HEK293 (cell line): ENCODE results near the gene WFDC13.

Experiments
- CTCF ChIA-PET: fragments of 350-600 bp; formaldehyde crosslinking; extraction: SDS; loops from one replicate; lab custom pipeline; 2021; ENCODE audit warnings: antibody characterized with exemption; lab: Yijun Ruan, JAX
- POLR2A ChIA-PET: fragments of 300-600 bp; formaldehyde crosslinking; extraction: SDS; loops from one replicate; lab custom pipeline; 2020; ENCODE audit warnings: antibody characterized with exemption, inconsistent platforms; lab: Yijun Ruan, JAX
- H3K27ac ChIP-seq: fragments of 200-500 bp; sonication (Bioruptor generic); 2 replicates; pipeline ENCODE4 v1.5.1; 2014; ENCODE audit warnings: low read depth, low read length, control low read depth, inconsistent platforms; ENCODE audit errors: extremely low read depth
- H3K36me3 ChIP-seq, 2 experiments: fragments of 200-500 bp in 1 of 2; sonication (Bioruptor generic) in 1 of 2; 1 replicate in 1 of 2; 2 replicates in 1 of 2; pipeline ENCODE4 v1.5.1; 2014 to 2017; ENCODE audit warnings: inconsistent platforms in 2 of 2, low read length in 2 of 2; ENCODE audit not compliant: control insufficient read depth in 2 of 2, insufficient read depth in 1 of 2
- H3K4me1 ChIP-seq: fragments of 200-500 bp; sonication (Bioruptor generic); 2 replicates; pipeline ENCODE4 v1.5.1; 2014; ENCODE audit warnings: mild to moderate bottlenecking, low read length, inconsistent platforms; ENCODE audit not compliant: control insufficient read depth, insufficient read depth
- H3K4me3 ChIP-seq: 2 replicates; pipeline ENCODE4 v1.5.1; 2011; ENCODE audit warnings: low read depth, mild to moderate bottlenecking, control low read depth, low read length, moderate library complexity
- H3K9me3 ChIP-seq: fragments of 200-500 bp; sonication (Bioruptor generic); 2 replicates; pipeline ENCODE4 v1.5.1; 2014; ENCODE audit warnings: low read depth, low read length, inconsistent platforms; ENCODE audit not compliant: control insufficient read depth, insufficient read depth
- MYNN ChIP-seq: fragments of 450-650 bp; formaldehyde crosslinking; IDR thresholded peaks from 2 replicates; pipeline ENCODE4 v1.5.1; 2016; ENCODE audit warnings: missing biosample characterization, missing genetic modification characterization, borderline replicate concordance
- ZBTB20 ChIP-seq: fragments of 450-650 bp; formaldehyde crosslinking; IDR thresholded peaks from 2 replicates; pipeline ENCODE4 v1.5.1; 2016; ENCODE audit warnings: missing biosample characterization, missing genetic modification characterization
- ZBTB48 ChIP-seq: fragments of 450-650 bp; formaldehyde crosslinking; IDR thresholded peaks from 2 replicates; pipeline ENCODE4 v1.5.1; 2016; ENCODE audit warnings: missing biosample characterization, missing genetic modification characterization
- ZFP3 ChIP-seq: fragments of 450-650 bp; formaldehyde crosslinking; IDR thresholded peaks from 2 replicates; pipeline ENCODE4 v1.5.1; 2016; ENCODE audit warnings: low read depth, missing biosample characterization, missing genetic modification characterization
- ZFP41 ChIP-seq: fragments of 450-650 bp; formaldehyde crosslinking; IDR thresholded peaks from 2 replicates; pipeline ENCODE4 v1.5.1; 2016; ENCODE audit warnings: missing biosample characterization, missing genetic modification characterization, borderline replicate concordance
- ZNF146 ChIP-seq: fragments of 450-650 bp; formaldehyde crosslinking; IDR thresholded peaks from 2 replicates; pipeline ENCODE4 v1.5.1; 2016; ENCODE audit warnings: missing biosample characterization, missing genetic modification characterization
- ZNF157 ChIP-seq: fragments of 450-650 bp; formaldehyde crosslinking; IDR thresholded peaks from 2 replicates; pipeline ENCODE4 v1.5.1; 2016; ENCODE audit warnings: missing biosample characterization, missing genetic modification characterization
- ZNF214 ChIP-seq: fragments of 450-650 bp; formaldehyde crosslinking; IDR thresholded peaks from 2 replicates; pipeline ENCODE4 v1.5.1; 2017; ENCODE audit warnings: missing biosample characterization, mild to moderate bottlenecking, missing genetic modification characterization, borderline replicate concordance
- ZNF23 ChIP-seq: fragments of 450-650 bp; formaldehyde crosslinking; IDR thresholded peaks from 2 replicates; pipeline ENCODE4 v1.5.1; 2016; ENCODE audit warnings: missing biosample characterization, missing genetic modification characterization, borderline replicate concordance
- ZNF335 ChIP-seq: fragments of 450-650 bp; formaldehyde crosslinking; conservative IDR thresholded peaks from 2 replicates; pipeline ENCODE4 v1.5.1; 2016; ENCODE audit warnings: missing biosample characterization, missing genetic modification characterization
- ZNF341 ChIP-seq: fragments of 450-650 bp; formaldehyde crosslinking; IDR thresholded peaks from 2 replicates; pipeline ENCODE4; 2016; ENCODE audit warnings: low read depth, missing biosample characterization, missing genetic modification characterization
- ZNF404 ChIP-seq: fragments of 450-650 bp; formaldehyde crosslinking; IDR thresholded peaks from 2 replicates; pipeline ENCODE4 v1.5.1; 2017; ENCODE audit warnings: missing biosample characterization, missing genetic modification characterization
- ZNF501 ChIP-seq: fragments of 450-650 bp; formaldehyde crosslinking; IDR thresholded peaks from 2 replicates; pipeline ENCODE4 v1.5.1; 2016; ENCODE audit warnings: missing biosample characterization, missing genetic modification characterization
- ZNF521 ChIP-seq: fragments of 450-650 bp; formaldehyde crosslinking; IDR thresholded peaks from 2 replicates; pipeline ENCODE4 v1.5.1; 2017; ENCODE audit warnings: missing biosample characterization, mild to moderate bottlenecking, missing genetic modification characterization
- ZNF544 ChIP-seq: fragments of 450-650 bp; formaldehyde crosslinking; IDR thresholded peaks from 2 replicates; pipeline ENCODE4 v1.5.0; 2017; ENCODE audit warnings: missing biosample characterization, missing genetic modification characterization
- ZNF555 ChIP-seq: fragments of 450-650 bp; formaldehyde crosslinking; conservative IDR thresholded peaks from 2 replicates; pipeline ENCODE4 v1.5.1; 2017; ENCODE audit warnings: missing biosample characterization, mild to moderate bottlenecking, missing genetic modification characterization, inconsistent platforms
- ZNF600 ChIP-seq: fragments of 450-650 bp; formaldehyde crosslinking; IDR thresholded peaks from 2 replicates; pipeline ENCODE4 v1.5.1; 2016; ENCODE audit warnings: missing biosample characterization, missing genetic modification characterization
- ZSCAN18 ChIP-seq: fragments of 450-650 bp; formaldehyde crosslinking; IDR thresholded peaks from 2 replicates; pipeline ENCODE4 v1.5.1; 2016; ENCODE audit warnings: missing biosample characterization, missing genetic modification characterization
- ZXDB ChIP-seq: fragments of 450-650 bp; formaldehyde crosslinking; IDR thresholded peaks from 2 replicates; pipeline ENCODE4 v1.5.1; 2016; ENCODE audit warnings: missing biosample characterization, missing genetic modification characterization
- TF ChIP-seq, protein P1 (sequence below): fragments of 450-650 bp; formaldehyde crosslinking; IDR thresholded peaks from 2 replicates; pipeline ENCODE4 v1.5.1; 2016; ENCODE audit warnings: missing biosample characterization, missing genetic modification characterization
- TF ChIP-seq, protein P2 (sequence below): fragments of 450-650 bp; formaldehyde crosslinking; IDR thresholded peaks from 2 replicates; pipeline ENCODE4 v1.5.1; 2016; ENCODE audit warnings: missing biosample characterization, missing genetic modification characterization

WFDC13 gene

DNA sequence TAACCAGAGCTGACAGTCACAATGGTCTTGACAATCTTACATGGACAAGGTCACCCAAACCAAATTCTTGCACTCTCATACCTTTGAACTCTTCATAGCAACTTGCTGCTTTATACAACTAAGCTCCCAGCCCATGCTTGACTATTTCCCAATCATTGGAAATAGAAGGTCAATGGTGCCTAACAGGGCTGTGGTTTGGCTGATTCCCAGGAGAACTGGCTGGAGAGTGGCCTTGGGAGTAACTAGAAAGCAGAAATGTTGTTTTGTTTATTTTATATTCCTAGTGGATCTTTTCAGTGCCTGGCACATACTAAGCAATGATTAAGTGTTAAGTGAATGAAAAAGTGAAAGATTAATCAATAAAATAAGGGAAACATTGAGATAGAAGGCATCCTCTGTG, 23.3 kb downstream of the WFDC13 start:
- POLR2A ChIA-PET: no interaction called here

DNA sequence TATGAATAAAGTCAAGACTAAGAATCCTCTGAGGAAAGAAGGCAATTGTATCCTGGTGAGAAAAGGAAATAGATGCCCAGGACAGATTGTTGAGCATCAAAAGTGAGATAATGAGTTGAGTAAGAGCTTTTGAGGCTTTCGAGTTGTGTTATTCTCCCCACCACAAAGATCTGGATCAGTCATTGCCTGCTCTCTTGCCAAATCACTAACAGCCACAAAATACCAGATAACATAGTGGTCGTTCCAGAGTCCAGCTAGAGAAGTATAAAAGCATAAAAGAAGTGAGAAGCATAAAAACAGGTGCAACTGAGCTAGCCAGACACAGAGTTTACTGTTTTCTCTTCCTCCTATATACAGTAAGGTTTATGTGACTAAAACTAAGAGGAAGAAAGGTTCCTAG, 25.2 kb downstream of the WFDC13 start:
- CTCF ChIA-PET: no interaction called here
- POLR2A ChIA-PET: no interaction called here
- Histone ChIP-seq H3K36me3 (no peaks in the 10 kb centered on the region), H3K4me1 (no peaks in the 10 kb centered on the region), H3K9me3 (no peaks in the 10 kb centered on the region), H3K27ac (no peak overlapping the region), H3K4me3 (no peak overlapping the region)
- no peak for TF ChIP-seq ZFP3 (tag by site-specific recombination)
- TF ChIP-seq ZNF600 (tag by site-specific recombination): no peak
- TF ChIP-seq ZNF501: no peak
- TF ChIP-seq ZSCAN18 (tag by site-specific recombination): no peak
- TF ChIP-seq ZNF146 (tag by site-specific recombination): no peak
- TF ChIP-seq MYNN (tag by site-specific recombination): no peak
- no peak for TF ChIP-seq ZNF214
- TF ChIP-seq ZNF335 (tag by site-specific recombination): no peak
- no peak for TF ChIP-seq ZNF555
- TF ChIP-seq ZNF157 (tag by site-specific recombination): no peak
- no peak for TF ChIP-seq ZXDB (tag by site-specific recombination)
- no peak for TF ChIP-seq ZNF341 (tag by site-specific recombination)
- TF ChIP-seq, protein P1, sequence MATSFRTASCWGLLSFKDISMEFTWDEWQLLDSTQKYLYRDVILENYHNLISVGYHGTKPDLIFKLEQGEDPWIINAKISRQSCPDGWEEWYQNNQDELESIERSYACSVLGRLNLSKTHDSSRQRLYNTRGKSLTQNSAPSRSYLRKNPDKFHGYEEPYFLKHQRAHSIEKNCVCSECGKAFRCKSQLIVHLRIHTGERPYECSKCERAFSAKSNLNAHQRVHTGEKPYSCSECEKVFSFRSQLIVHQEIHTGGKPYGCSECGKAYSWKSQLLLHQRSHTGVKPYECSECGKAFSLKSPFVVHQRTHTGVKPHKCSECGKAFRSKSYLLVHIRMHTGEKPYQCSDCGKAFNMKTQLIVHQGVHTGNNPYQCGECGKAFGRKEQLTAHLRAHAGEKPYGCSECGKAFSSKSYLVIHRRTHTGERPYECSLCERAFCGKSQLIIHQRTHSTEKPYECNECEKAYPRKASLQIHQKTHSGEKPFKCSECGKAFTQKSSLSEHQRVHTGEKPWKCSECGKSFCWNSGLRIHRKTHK (tag by site-specific recombination): no peak
- no peak for TF ChIP-seq ZFP41
- TF ChIP-seq, protein P2, sequence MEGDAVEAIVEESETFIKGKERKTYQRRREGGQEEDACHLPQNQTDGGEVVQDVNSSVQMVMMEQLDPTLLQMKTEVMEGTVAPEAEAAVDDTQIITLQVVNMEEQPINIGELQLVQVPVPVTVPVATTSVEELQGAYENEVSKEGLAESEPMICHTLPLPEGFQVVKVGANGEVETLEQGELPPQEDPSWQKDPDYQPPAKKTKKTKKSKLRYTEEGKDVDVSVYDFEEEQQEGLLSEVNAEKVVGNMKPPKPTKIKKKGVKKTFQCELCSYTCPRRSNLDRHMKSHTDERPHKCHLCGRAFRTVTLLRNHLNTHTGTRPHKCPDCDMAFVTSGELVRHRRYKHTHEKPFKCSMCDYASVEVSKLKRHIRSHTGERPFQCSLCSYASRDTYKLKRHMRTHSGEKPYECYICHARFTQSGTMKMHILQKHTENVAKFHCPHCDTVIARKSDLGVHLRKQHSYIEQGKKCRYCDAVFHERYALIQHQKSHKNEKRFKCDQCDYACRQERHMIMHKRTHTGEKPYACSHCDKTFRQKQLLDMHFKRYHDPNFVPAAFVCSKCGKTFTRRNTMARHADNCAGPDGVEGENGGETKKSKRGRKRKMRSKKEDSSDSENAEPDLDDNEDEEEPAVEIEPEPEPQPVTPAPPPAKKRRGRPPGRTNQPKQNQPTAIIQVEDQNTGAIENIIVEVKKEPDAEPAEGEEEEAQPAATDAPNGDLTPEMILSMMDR: no peak
- no peak for TF ChIP-seq ZNF544 (tag by site-specific recombination)
- TF ChIP-seq, all 188 proteins: peak for 0

More for the DNA sequence above, 23.3 kb downstream of the WFDC13 start:
- no peaks in the 10 kb centered on the region for H3K9me3 ChIP-seq
- no peak for TF ChIP-seq ZBTB20 (tag by site-specific recombination)
- TF ChIP-seq ZNF23 (tag by site-specific recombination): no peak
- TF ChIP-seq ZBTB48: no peak
- no peak for TF ChIP-seq ZNF555
- TF ChIP-seq ZNF341 (tag by site-specific recombination): no peak
- TF ChIP-seq ZNF404 (tag by site-specific recombination): no peak
- TF ChIP-seq ZNF521: no peak
- CTCF ChIA-PET: interaction anchor here (1.1 kb wide), 1 partner anchor 27 kb away, joined by 3 read pairs; no protein-coding TSS in a partner anchor
- H3K27ac ChIP-seq: no peak overlapping the region
- H3K4me3 ChIP-seq: no peak overlapping the region
- no peaks in the 10 kb centered on the region for H3K4me1 ChIP-seq
- H3K36me3 ChIP-seq: no peaks in the 10 kb centered on the region
